NT2/D1 (cell line): ENCODE measurements around the gene ATP12A.

ENCODE experiments used
- SUZ12 ChIP-seq: IDR thresholded peaks from 2 replicates; pipeline ENCODE4 v1.6.1; 2011; ENCODE audit not compliant: insufficient read length, insufficient read depth; ENCODE audit errors: extremely low read depth
- YY1 ChIP-seq: IDR thresholded peaks from 2 replicates; pipeline ENCODE4 v1.6.1; 2011; ENCODE audit not compliant: insufficient read length, insufficient read depth
- ZNF274 ChIP-seq: IDR thresholded peaks from 2 replicates; pipeline ENCODE4 v1.6.1; 2011; ENCODE audit warnings: mild to moderate bottlenecking, low read depth, low read length

DNA sequence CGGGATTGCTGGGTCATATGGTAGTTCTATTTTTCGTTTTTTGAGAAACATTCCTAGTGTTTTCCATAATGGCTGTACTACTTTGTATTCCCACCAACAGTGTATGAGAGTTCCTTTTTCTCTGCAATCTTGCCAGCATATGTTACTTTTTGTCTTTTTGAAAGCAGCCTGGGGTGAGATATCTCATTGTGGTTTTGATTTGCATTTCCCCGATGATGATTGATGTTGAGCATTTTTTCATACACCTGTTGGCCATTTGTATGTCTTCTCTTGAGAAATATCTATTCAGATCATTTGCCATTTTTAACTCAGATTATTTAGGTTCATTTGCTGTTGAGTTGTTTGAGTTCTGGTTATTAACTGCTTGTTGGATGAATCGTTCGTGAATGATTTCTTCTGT is 18.5 kb upstream of the ATP12A start:
- TF ChIP-seq YY1: no peak
- no peak for TF ChIP-seq SUZ12
- no peak for TF ChIP-seq ZNF274
